Testis (tissue), 2 donors: ENCODE results near the gene C1QTNF9.

Experiments used
- CTCF ChIP-seq, 3 experiments: fragments of 450-650 bp in 2 of 3; fragments of 200-600 bp in 1 of 3; sonication (generic) in 1 of 3; IDR thresholded peaks; one replicate each; pipeline ENCODE4 v1.5.1; 2016 to 2019; ENCODE audit warnings: antibody characterized with exemption in 3 of 3, mild to moderate bottlenecking in 2 of 3, moderate library complexity in 1 of 3
- POLR2A ChIP-seq: fragments of 450-650 bp; IDR thresholded peaks from one replicate; pipeline ENCODE4 v1.6.1; 2017; ENCODE audit warnings: antibody characterized with exemption, mild to moderate bottlenecking, moderate library complexity

- no peak for TF ChIP-seq CTCF (IDR thresholded peaks at IDR 0.05)
- TF ChIP-seq POLR2A: no peak
These were observed 33.1 kb upstream of the C1QTNF9 start for GRCh38 chr13:24276306-24276705.
